HepG2 (cell line): Measurements from ENCODE around the gene ZNF814. TPM values are rescaled to one million over a fixed set of nuclear protein-coding genes. Genes with fewer than 3 reads are reported as not detected.
A peak's percentile ranks its signal among the peaks of the same experiment; 100 is the strongest.

ENCODE experiments used
- AKAP8 ChIP-seq: sonication (generic); formaldehyde crosslinking; IDR thresholded peaks from 2 replicates; pipeline ENCODE4 v1.5.1; 2020; ENCODE audit warnings: mild to moderate bottlenecking, missing genetic modification reagents
- ATF4 ChIP-seq, 2 experiments: fragments of 450-650 bp in 1 of 2; sonication (generic) in 1 of 2; formaldehyde crosslinking; IDR thresholded peaks; 2 replicates each; pipeline versions ENCODE4 v1.5.0 to v1.8.0; 2020 to 2022; ENCODE audit warnings: mild to moderate bottlenecking in 1 of 2, missing genetic modification reagents in 1 of 2
- BATF2 ChIP-seq: sonication (generic); formaldehyde crosslinking; IDR thresholded peaks from 2 replicates; pipeline ENCODE4 v1.8.0; 2022; ENCODE audit warnings: mild to moderate bottlenecking, missing genetic modification reagents, moderate library complexity
- BHLHE40 ChIP-seq: IDR thresholded peaks from 2 replicates; pipeline ENCODE4 v1.6.1; 2011; ENCODE audit warnings: low read length, improper control_type of control experiment
- ELF1 ChIP-seq: sonication (generic); formaldehyde crosslinking; IDR thresholded peaks from 2 replicates; pipeline ENCODE4 v1.4.0; 2020; ENCODE audit warnings: missing genetic modification reagents
- ETV6 ChIP-seq: sonication (generic); formaldehyde crosslinking; conservative IDR thresholded peaks from 2 replicates; pipeline ENCODE4 v1.4.0; 2020; ENCODE audit warnings: missing genetic modification reagents
- KLF13 ChIP-seq: sonication (generic); formaldehyde crosslinking; IDR thresholded peaks from 2 replicates; pipeline ENCODE4 v1.4.0; 2020; ENCODE audit warnings: mild to moderate bottlenecking, missing genetic modification reagents
- MTA1 ChIP-seq: sonication (generic); formaldehyde crosslinking; IDR thresholded peaks from 2 replicates; pipeline ENCODE4 v1.4.0; 2020; ENCODE audit warnings: missing genetic modification reagents, mild to moderate bottlenecking, borderline replicate concordance
- RARA ChIP-seq: IDR thresholded peaks from 2 replicates; pipeline ENCODE4 v1.6.1; 2016; ENCODE audit warnings: missing genetic modification reagents, missing compliant biosample characterization
- RNF219 ChIP-seq: sonication (generic); formaldehyde crosslinking; IDR thresholded peaks from 2 replicates; pipeline ENCODE4 v1.5.0; 2020; ENCODE audit warnings: mild to moderate bottlenecking, missing genetic modification reagents
- SMAD9 ChIP-seq: sonication (generic); formaldehyde crosslinking; IDR thresholded peaks from 2 replicates; pipeline ENCODE4 v1.5.1; 2020; ENCODE audit warnings: mild to moderate bottlenecking, missing genetic modification reagents
- SOX5 ChIP-seq: IDR thresholded peaks from 2 replicates; pipeline ENCODE4 v1.6.1; 2016; ENCODE audit warnings: borderline replicate concordance
- WIZ ChIP-seq: sonication (generic); formaldehyde crosslinking; IDR thresholded peaks from 2 replicates; pipeline ENCODE4 v1.5.1; 2020; ENCODE audit warnings: mild to moderate bottlenecking, missing genetic modification reagents
- YEATS2 ChIP-seq: sonication (generic); formaldehyde crosslinking; IDR thresholded peaks from 2 replicates; pipeline ENCODE4 v1.4.0; 2020; ENCODE audit warnings: missing genetic modification reagents, borderline replicate concordance
- ZEB1 ChIP-seq: IDR thresholded peaks from 2 replicates; pipeline ENCODE4 v1.6.1; 2012; ENCODE audit warnings: mild to moderate bottlenecking, low read depth, inconsistent platforms; ENCODE audit not compliant: insufficient replicate concordance
- ZHX1 ChIP-seq: sonication (generic); formaldehyde crosslinking; IDR thresholded peaks from 2 replicates; pipeline ENCODE4 v1.8.1; 2022; ENCODE audit warnings: low read depth, mild to moderate bottlenecking, missing genetic modification reagents
- ZNF10 ChIP-seq: sonication (generic); formaldehyde crosslinking; IDR thresholded peaks from 2 replicates; pipeline ENCODE4 v1.4.0; 2020; ENCODE audit warnings: mild to moderate bottlenecking, low read depth, missing genetic modification reagents, borderline replicate concordance
- ZNF274 ChIP-seq: sonication (generic); formaldehyde crosslinking; IDR thresholded peaks from 2 replicates; pipeline ENCODE4 v1.5.1; 2020; ENCODE audit warnings: mild to moderate bottlenecking, missing genetic modification reagents
- ZNF704 ChIP-seq: sonication (generic); formaldehyde crosslinking; IDR thresholded peaks from 2 replicates; pipeline ENCODE4 v1.8.1; 2023; ENCODE audit warnings: mild to moderate bottlenecking, inconsistent platforms, moderate library complexity, missing genetic modification reagents, borderline replicate concordance
- ZNF784 ChIP-seq: sonication (generic); formaldehyde crosslinking; IDR thresholded peaks from 2 replicates; pipeline ENCODE4 v1.5.1; 2020; ENCODE audit warnings: missing genetic modification reagents, mild to moderate bottlenecking, borderline replicate concordance
- polyA plus RNA-seq, 8 experiments: library from polyadenylated mRNA; depleted of rRNA in 3 of 8; stranded (reverse) in 7 of 8; unstranded in 1 of 8; fragments of >200 nt; fragmentation: Illumina TruSeq in 4 of 8; extraction: Trizol in 4 of 8; gene quantifications; 2 replicates each; pipeline versions ENCODE4 v1.2.1 to v1.2.3, GENCODE V29; 2011 to 2016; ENCODE audit warnings: low read depth in 4 of 8, missing spikeins in 1 of 8, mixed read lengths in 1 of 8; ENCODE audit not compliant: insufficient read depth in 1 of 8
- total RNA-seq, 5 experiments: library from RNA; depleted of rRNA; stranded (reverse); fragments of >200 nt; fragmentation: Illumina TruSeq; extraction: Trizol; gene quantifications; 2 replicates each; pipeline ENCODE4 v1.2.3, GENCODE V29; 2016; ENCODE audit warnings: low read depth in 1 of 5

ZNF814 gene
- total and polyA plus RNA-seq, 2 of the 13 experiments (the other 11 are each of a cell fraction or from before 2014, with no cell fraction given): 2.5 to 3.4 TPM

GRCh38 chr19:57819475-57820148 lies 69.2 kb downstream of the ZNF814 start (continued):
- TF ChIP-seq ZNF274 (peak; percentile 73; the same call in 1 of the 2 replicates), BHLHE40 (no peak), SMAD9 (CRISPR knock-in tag) (no peak), BATF2 (CRISPR knock-in tag) (no peak), MTA1 (CRISPR knock-in tag) (no peak), AKAP8 (no peak), ATF4 (CRISPR knock-in tag; IDR thresholded peaks at IDR 0.05) (0 out of 4 replicates have a peak, but pooled peaks of 1 of the 2 experiments have one; percentile 19), WIZ (CRISPR knock-in tag) (no peak; the same call in 1 of the 2 replicates), ZHX1 (no peak), SOX5 (peak; percentile 37; the same call in 1 of the 2 replicates), ZNF10 (CRISPR knock-in tag) (no peak), KLF13 (no peak), ETV6 (CRISPR knock-in tag) (0 out of 2 replicates have a peak, but pooled peaks have one; percentile 41), ZEB1 (no peak), RARA (CRISPR knock-in tag) (no peak; the same call in 1 of the 2 replicates), YEATS2 (CRISPR knock-in tag) (peak; percentile 92; the same call in 1 of the 2 replicates), RNF219 (no peak), ELF1 (CRISPR knock-in tag) (peak; percentile 95), ZNF704 (0 out of 2 replicates have a peak, but pooled peaks have one; percentile 61), ZNF784 (no peak)
